BE2C (cell line): ENCODE measurements around the gene LRRC75A.

Source experiments
- DNase-seq: peaks from one replicate; pipeline ENCODE4 v3.0.0-alpha.2; 2020
- H3K27me3 ChIP-seq: fragments of 250-450 bp; sonication (Bioruptor Pico); 2 replicates; pipeline ENCODE4 v1.5.1; 2020; ENCODE audit warnings: mild to moderate bottlenecking
- H3K36me3 ChIP-seq: fragments of 250-450 bp; sonication (Bioruptor Pico); 2 replicates; pipeline ENCODE4 v1.5.1; 2020; ENCODE audit warnings: mild to moderate bottlenecking
- H3K4me1 ChIP-seq: fragments of 250-450 bp; sonication (Bioruptor Pico); 2 replicates; pipeline ENCODE4 v1.5.1; 2020
- H3K4me3 ChIP-seq: 2 replicates; pipeline ENCODE4 v1.5.1; 2011; ENCODE audit warnings: low read depth, low read length
- H3K9me3 ChIP-seq: fragments of 250-450 bp; sonication (Bioruptor Pico); 2 replicates; pipeline ENCODE4 v1.5.1; 2020
- CTCF ChIP-seq: IDR thresholded peaks from 2 replicates; pipeline ENCODE4 v1.5.1; 2012; ENCODE audit warnings: mild to moderate bottlenecking, low read depth, low read length

LRRC75A gene

DNA sequence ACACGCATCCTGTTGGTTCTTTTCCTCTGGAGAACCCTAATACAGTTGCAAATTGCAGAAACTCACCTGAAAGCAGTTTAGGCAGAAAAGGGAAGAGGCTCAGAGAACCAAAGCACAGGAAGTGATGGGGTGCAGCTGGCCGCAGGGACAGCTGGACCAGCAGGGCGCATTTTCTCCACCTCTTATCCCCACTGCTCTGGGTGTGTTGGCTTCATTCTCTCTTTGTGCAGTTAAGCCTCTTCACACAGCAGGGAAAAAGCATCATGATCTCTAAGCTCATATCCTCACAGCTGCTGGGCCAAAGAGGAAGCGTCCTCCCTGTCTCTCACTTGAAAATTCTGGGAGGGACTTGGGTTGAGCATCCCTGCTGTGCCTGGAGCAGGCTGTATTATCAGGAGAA, 20.0 kb upstream of the LRRC75A start:
- no peaks in the 10 kb centered on the region for H3K9me3 ChIP-seq
- no peaks in the 10 kb centered on the region for H3K4me1 ChIP-seq
- H3K36me3 ChIP-seq, result no peaks in the 10 kb centered on the region
- no peak for DNase-seq
- no peak overlapping the region for H3K4me3 ChIP-seq
- H3K27me3 ChIP-seq, result no peaks in the 10 kb centered on the region; the same call in 1 of the 2 replicates
- no peak for TF ChIP-seq CTCF

GRCh38 chr17:16511593-16511992, 19.6 kb upstream of the LRRC75A start:
- no peaks in the 10 kb centered on the region for H3K27me3 ChIP-seq
- TF ChIP-seq CTCF, result no peak
- H3K4me1 ChIP-seq, result no peaks in the 10 kb centered on the region
- no peaks in the 10 kb centered on the region for H3K9me3 ChIP-seq
- H3K36me3 ChIP-seq, result no peaks in the 10 kb centered on the region
- no peak overlapping the region for H3K4me3 ChIP-seq
- no peak for DNase-seq

GRCh38 chr17:16507918-16508533, 16.0 kb upstream of the LRRC75A start:
- Histone ChIP-seq H3K4me3 (no peak overlapping the region), H3K27me3 (no peaks in the 10 kb centered on the region), H3K36me3 (no peaks in the 10 kb centered on the region), H3K4me1 (no peaks in the 10 kb centered on the region), H3K9me3 (no peaks in the 10 kb centered on the region)
- no peak for TF ChIP-seq CTCF
- DNase-seq, result no peak

GRCh38 chr17:16506188-16506587, 14.2 kb upstream of the LRRC75A start:
- TF ChIP-seq CTCF, result no peak
- no peak for DNase-seq
- Histone ChIP-seq H3K9me3 (no peaks in the 10 kb centered on the region), H3K36me3 (no peaks in the 10 kb centered on the region), H3K27me3 (no peaks in the 10 kb centered on the region), H3K4me3 (no peak overlapping the region), H3K4me1 (no peaks in the 10 kb centered on the region)

- Histone ChIP-seq H3K9me3 (no peaks in the 10 kb centered on the region), H3K4me3 (no peak overlapping the region), H3K27me3 (no peaks in the 10 kb centered on the region), H3K4me1 (no peaks in the 10 kb centered on the region), H3K36me3 (no peaks in the 10 kb centered on the region)
- no peak for DNase-seq
- TF ChIP-seq CTCF, result no peak
Observed at GRCh38 chr17:16504984-16505383, 13.0 kb upstream of the LRRC75A start.

- no peaks in the 10 kb centered on the region for H3K9me3 ChIP-seq
- H3K4me1 ChIP-seq, result no peaks in the 10 kb centered on the region
- no peak for DNase-seq
- no peak overlapping the region for H3K4me3 ChIP-seq
- no peaks in the 10 kb centered on the region for H3K27me3 ChIP-seq
- no peaks in the 10 kb centered on the region for H3K36me3 ChIP-seq
- TF ChIP-seq CTCF, result no peak
Observed at GRCh38 chr17:16496820-16497489, 5.0 kb upstream of the LRRC75A start.
